HepG2 (cell line): ENCODE results near the gene CREB3. TPM values are rescaled to one million over a fixed set of nuclear protein-coding genes. Genes with fewer than 3 reads are reported as not detected.
A peak's percentile ranks its signal among the peaks of the same experiment; 100 is the strongest.

Source experiments
- DR1 ChIP-seq: sonication (generic); formaldehyde crosslinking; IDR thresholded peaks from 2 replicates; pipeline ENCODE4 v1.8.0; 2021; ENCODE audit warnings: mild to moderate bottlenecking, missing genetic modification reagents, inconsistent platforms
- GLMP ChIP-seq: sonication (generic); formaldehyde crosslinking; IDR thresholded peaks from 2 replicates; pipeline ENCODE4 v1.9.0; 2021; ENCODE audit warnings: missing genetic modification reagents, mild to moderate bottlenecking, borderline replicate concordance
- GMEB1 ChIP-seq: sonication (generic); formaldehyde crosslinking; IDR thresholded peaks from 2 replicates; pipeline ENCODE4 v1.5.1; 2020; ENCODE audit warnings: missing genetic modification reagents, mild to moderate bottlenecking, borderline replicate concordance
- HNF1B ChIP-seq: sonication (generic); formaldehyde crosslinking; IDR thresholded peaks from 2 replicates; pipeline ENCODE4 v1.5.1; 2020; ENCODE audit warnings: mild to moderate bottlenecking, moderate library complexity, missing genetic modification reagents
- KLF9 ChIP-seq: IDR thresholded peaks from 2 replicates; pipeline ENCODE4 v1.6.1; 2016; ENCODE audit warnings: low read depth
- MAZ ChIP-seq, 2 experiments: sonication (generic) in 1 of 2; formaldehyde crosslinking in 1 of 2; IDR thresholded peaks; 2 replicates each; pipeline versions ENCODE4 v1.5.0 to v1.6.1; 2012 to 2020; ENCODE audit warnings: low read depth in 2 of 2, mild to moderate bottlenecking in 2 of 2, borderline replicate concordance in 1 of 2, improper control_type of control experiment in 1 of 2, low read length in 1 of 2, missing genetic modification reagents in 1 of 2, moderate library complexity in 1 of 2
- MIXL1 ChIP-seq: IDR thresholded peaks from 2 replicates; pipeline ENCODE4 v1.6.1; 2016
- PATZ1 ChIP-seq: sonication (generic); formaldehyde crosslinking; IDR thresholded peaks from 2 replicates; pipeline ENCODE4 v1.4.0; 2020; ENCODE audit warnings: missing genetic modification reagents
- PAXIP1 ChIP-seq: sonication (generic); formaldehyde crosslinking; conservative IDR thresholded peaks from 2 replicates; pipeline ENCODE4 v1.4.0; 2020; ENCODE audit warnings: mild to moderate bottlenecking, missing genetic modification reagents, moderate library complexity
- RBFOX2 ChIP-seq: fragments of 200-400 bp; formaldehyde crosslinking; IDR thresholded peaks from 2 replicates; pipeline ENCODE4 v1.6.1; 2017; ENCODE audit warnings: low read depth, mild to moderate bottlenecking, low read length
- TAF1 ChIP-seq: sonication (generic); formaldehyde crosslinking; IDR thresholded peaks from 2 replicates; pipeline ENCODE4 v1.4.0; 2020; ENCODE audit warnings: missing genetic modification reagents
- THAP8 ChIP-seq: sonication (generic); formaldehyde crosslinking; IDR thresholded peaks from 2 replicates; pipeline ENCODE4 v1.5.1; 2020; ENCODE audit warnings: missing genetic modification reagents, mild to moderate bottlenecking, borderline replicate concordance
- ZFP90 ChIP-seq: sonication (generic); formaldehyde crosslinking; IDR thresholded peaks from 2 replicates; pipeline ENCODE4 v1.8.0; 2022; ENCODE audit warnings: missing genetic modification reagents, mild to moderate bottlenecking, inconsistent platforms, borderline replicate concordance
- ZNF282 ChIP-seq: fragments of 450-650 bp; IDR thresholded peaks from 2 replicates; pipeline ENCODE4 v1.6.1; 2018; ENCODE audit not compliant: partially characterized antibody
- ZNF644 ChIP-seq: IDR thresholded peaks from 2 replicates; pipeline ENCODE4 v1.6.1; 2016; ENCODE audit warnings: low read depth
- polyA plus RNA-seq, 8 experiments: library from polyadenylated mRNA; depleted of rRNA in 3 of 8; stranded (reverse) in 7 of 8; unstranded in 1 of 8; fragments of >200 nt; fragmentation: Illumina TruSeq in 4 of 8; extraction: Trizol in 4 of 8; gene quantifications; 2 replicates each; pipeline versions ENCODE4 v1.2.1 to v1.2.3, GENCODE V29; 2011 to 2016; ENCODE audit warnings: low read depth in 4 of 8, missing spikeins in 1 of 8, mixed read lengths in 1 of 8; ENCODE audit not compliant: insufficient read depth in 1 of 8
- total RNA-seq, 5 experiments: library from RNA; depleted of rRNA; stranded (reverse); fragments of >200 nt; fragmentation: Illumina TruSeq; extraction: Trizol; gene quantifications; 2 replicates each; pipeline ENCODE4 v1.2.3, GENCODE V29; 2016; ENCODE audit warnings: low read depth in 1 of 5

Gene CREB3
- total and polyA plus RNA-seq, 2 of the 13 experiments (the other 11 are each of a cell fraction or from before 2014, with no cell fraction given), result 11.1 to 34.2 TPM

- TF ChIP-seq PAXIP1 (CRISPR knock-in tag) (peak; percentile 61), HNF1B (no peak), ZFP90 (no peak), THAP8 (CRISPR knock-in tag) (no peak), PATZ1 (CRISPR knock-in tag) (peak; percentile 99), GLMP (CRISPR knock-in tag) (no peak), KLF9 (CRISPR knock-in tag) (no peak), GMEB1 (CRISPR knock-in tag) (no peak), MIXL1 (CRISPR knock-in tag) (no peak), ZNF282 (no peak), RBFOX2 (0 out of 2 replicates have a peak, but pooled peaks have one; percentile 22), DR1 (CRISPR knock-in tag) (no peak), TAF1 (CRISPR knock-in tag) (no peak), MAZ (IDR thresholded peaks at IDR 0.05; ENCODE audit: borderline replicate concordance, low read depth, low read length) (peak; percentile 43; the same call in 1 of the 2 replicates), MAZ (CRISPR knock-in tag; IDR thresholded peaks at IDR 0.05; ENCODE audit: low read depth) (no peak), ZNF644 (CRISPR knock-in tag) (peak; percentile 21; the same call in 1 of the 2 replicates)
Measured at GRCh38 chr9:35728041-35728971, 4.2 kb upstream of the CREB3 start (continued).
